Measurements from ENCODE around the gene CASD1.

CASD1 gene

DNA sequence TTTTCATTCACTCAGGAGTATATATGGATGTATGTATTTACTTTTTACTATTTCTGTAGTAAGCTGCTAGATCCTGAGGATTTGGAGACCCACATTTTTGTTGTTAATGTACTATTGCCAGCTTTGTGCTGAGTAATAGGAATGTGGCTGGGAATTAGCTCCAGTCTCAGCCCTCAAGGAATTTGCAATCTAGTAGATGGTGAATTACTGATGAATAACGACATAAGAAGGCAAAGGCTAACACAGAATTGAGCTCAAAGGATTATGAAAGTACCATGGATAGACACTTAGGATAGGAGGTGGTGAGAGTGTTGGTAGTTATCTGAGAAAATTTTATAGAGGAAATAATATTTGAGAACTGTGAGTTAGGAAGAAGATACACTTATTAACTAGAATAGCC lies 19.9 kb downstream of the CASD1 start:
- H3K9me3 Mint-ChIP-seq, result no peaks in the 10 kb centered on the region
- H3K4me3 Mint-ChIP-seq, result no peak overlapping the region
- H3K4me1 Mint-ChIP-seq (ENCODE audit: low read depth in 2 of 2), result no peaks in the 10 kb centered on the region
- ATAC-seq (replicated peaks), result no peak
- no peak for DNase-seq
- peaks cover 28% of the 10 kb centered on the region for H3K36me3 Mint-ChIP-seq (ENCODE audit: insufficient read depth)
- no peak overlapping the region for H3K27ac Mint-ChIP-seq
- no peaks in the 10 kb centered on the region for H3K27me3 Mint-ChIP-seq

DNA sequence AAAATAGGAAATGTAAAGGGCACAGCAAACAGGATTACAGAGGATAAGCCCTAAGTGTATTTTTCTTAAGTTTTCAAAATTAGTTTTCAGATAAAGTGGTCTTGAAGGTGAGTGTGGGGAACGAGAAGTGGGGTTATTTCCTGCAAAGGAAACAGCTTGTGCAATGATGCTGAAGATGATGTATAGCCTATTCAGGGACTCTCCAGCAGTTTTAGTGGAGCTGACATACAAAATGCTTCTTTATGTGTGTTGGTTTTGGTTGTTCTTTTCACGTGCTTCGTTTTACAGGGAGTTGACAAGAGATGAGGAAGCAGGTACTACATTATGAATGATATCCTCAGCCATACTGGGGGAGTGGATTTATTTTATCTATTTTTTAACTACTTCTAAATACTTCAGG lies 20.5 kb downstream of the CASD1 start:
- H3K9me3 Mint-ChIP-seq, result no peaks in the 10 kb centered on the region
- peaks cover 34% of the 10 kb centered on the region for H3K36me3 Mint-ChIP-seq (ENCODE audit: insufficient read depth)
- H3K27ac Mint-ChIP-seq, result no peak overlapping the region
- no peak for ATAC-seq (replicated peaks)
- no peaks in the 10 kb centered on the region for H3K27me3 Mint-ChIP-seq
- no peak overlapping the region for H3K4me3 Mint-ChIP-seq
- H3K4me1 Mint-ChIP-seq (ENCODE audit: low read depth in 2 of 2), result no peaks in the 10 kb centered on the region
- no peak for DNase-seq

DNA sequence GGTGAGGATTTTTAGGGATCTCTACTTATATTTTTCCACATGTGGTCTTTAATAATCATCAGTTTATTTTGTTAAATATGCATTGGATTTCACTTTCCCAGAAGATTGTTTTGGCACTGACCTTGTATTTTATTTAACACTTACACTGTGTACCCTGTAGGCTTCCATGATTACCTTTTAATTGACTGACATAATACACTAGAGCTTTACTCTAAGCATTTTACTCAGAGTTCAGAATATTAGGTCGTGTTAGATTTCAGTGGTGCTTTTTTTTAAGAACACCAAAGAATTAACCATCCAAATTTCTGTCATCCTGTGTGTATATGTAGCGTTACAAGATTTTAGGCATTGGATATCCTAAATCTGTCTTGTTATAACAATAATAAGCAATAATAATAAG lies 23.1 kb downstream of the CASD1 start:
- Mint-ChIP-seq H3K27ac (no peak overlapping the region), H3K27me3 (no peaks in the 10 kb centered on the region), H3K9me3 (no peaks in the 10 kb centered on the region), H3K36me3 (ENCODE audit: insufficient read depth) (peaks cover 50% of the 10 kb centered on the region), H3K4me3 (no peak overlapping the region), H3K4me1 (ENCODE audit: low read depth in 2 of 2) (no peaks in the 10 kb centered on the region)
- DNase-seq (no peak), ATAC-seq (replicated peaks) (no peak)

DNA sequence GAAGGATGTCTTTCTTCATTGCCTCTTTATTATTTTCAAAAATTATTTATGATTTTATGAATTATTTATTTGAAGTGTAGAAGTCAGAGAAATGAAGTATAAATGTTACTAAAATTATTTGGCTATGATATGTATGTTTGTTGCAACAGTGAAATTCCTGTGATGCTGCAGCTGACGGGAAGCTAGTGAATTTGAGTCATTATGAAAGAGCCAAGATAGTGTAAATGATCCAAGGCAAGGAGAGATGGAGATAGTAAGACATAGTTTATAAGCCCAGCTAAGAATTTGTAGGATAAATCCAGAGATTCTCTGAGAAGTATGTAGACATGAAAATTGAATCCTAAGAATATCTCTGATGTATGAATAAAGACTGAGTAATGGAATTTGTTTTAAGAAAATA lies 30.8 kb downstream of the CASD1 start:
- Mint-ChIP-seq H3K27me3 (no peaks in the 10 kb centered on the region), H3K9me3 (no peaks in the 10 kb centered on the region), H3K36me3 (ENCODE audit: insufficient read depth) (peaks cover 42% of the 10 kb centered on the region), H3K4me1 (ENCODE audit: low read depth in 2 of 2) (no peaks in the 10 kb centered on the region), H3K27ac (no peak overlapping the region), H3K4me3 (no peak overlapping the region)
- no peak for ATAC-seq (replicated peaks)
- no peak for DNase-seq

DNA sequence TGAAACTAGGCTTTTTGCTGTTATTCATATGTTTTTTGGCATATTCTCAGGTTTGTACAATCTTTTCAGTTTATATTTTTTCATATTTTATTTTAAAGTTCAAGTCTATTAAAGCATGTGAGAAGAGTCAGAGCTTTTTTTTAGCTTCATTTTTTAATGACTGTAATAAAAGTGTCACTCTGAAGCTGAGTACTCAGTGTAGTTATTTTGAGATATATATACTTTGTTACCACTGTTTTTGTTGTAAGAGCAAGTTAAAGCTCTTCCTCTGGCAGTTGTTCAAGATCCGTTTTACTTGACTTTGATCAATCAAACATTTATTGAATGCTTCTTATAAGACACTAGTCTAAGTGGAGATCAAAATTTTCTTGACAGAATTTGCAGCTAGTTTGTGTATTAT lies 37.5 kb downstream of the CASD1 start:
- Mint-ChIP-seq H3K4me3 (no peak overlapping the region), H3K27ac (no peak overlapping the region), H3K27me3 (no peaks in the 10 kb centered on the region), H3K9me3 (no peaks in the 10 kb centered on the region), H3K36me3 (ENCODE audit: insufficient read depth) (peaks cover 25% of the 10 kb centered on the region), H3K4me1 (ENCODE audit: low read depth in 2 of 2) (no peaks in the 10 kb centered on the region)
- ATAC-seq (replicated peaks), result no peak
- no peak for DNase-seq

DNA sequence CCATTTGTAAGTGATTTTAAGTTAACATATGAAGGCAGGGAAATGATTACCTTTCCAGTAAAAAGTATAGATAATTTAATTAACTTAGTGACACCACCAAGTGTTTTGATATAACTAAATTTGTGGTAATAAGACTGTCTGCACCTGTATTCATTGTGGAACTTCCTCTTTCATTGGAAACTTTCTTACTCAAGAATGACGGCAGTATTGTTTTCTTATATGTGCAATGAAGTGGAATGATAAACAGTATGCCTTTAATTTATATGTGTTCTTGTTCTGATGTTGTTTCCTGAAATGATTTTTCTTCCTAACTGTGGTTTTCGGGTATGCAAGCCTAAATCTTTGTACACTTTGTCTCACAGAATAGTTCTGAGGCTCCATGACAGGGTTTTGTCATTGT lies 46.4 kb downstream of the CASD1 start:
- no peak for DNase-seq
- Mint-ChIP-seq H3K36me3 (ENCODE audit: insufficient read depth) (peaks cover 19% of the 10 kb centered on the region), H3K27ac (no peak overlapping the region), H3K4me1 (ENCODE audit: low read depth in 2 of 2) (no peaks in the 10 kb centered on the region), H3K27me3 (no peaks in the 10 kb centered on the region), H3K4me3 (no peak overlapping the region), H3K9me3 (no peaks in the 10 kb centered on the region)
- no peak for ATAC-seq (replicated peaks)

DNA sequence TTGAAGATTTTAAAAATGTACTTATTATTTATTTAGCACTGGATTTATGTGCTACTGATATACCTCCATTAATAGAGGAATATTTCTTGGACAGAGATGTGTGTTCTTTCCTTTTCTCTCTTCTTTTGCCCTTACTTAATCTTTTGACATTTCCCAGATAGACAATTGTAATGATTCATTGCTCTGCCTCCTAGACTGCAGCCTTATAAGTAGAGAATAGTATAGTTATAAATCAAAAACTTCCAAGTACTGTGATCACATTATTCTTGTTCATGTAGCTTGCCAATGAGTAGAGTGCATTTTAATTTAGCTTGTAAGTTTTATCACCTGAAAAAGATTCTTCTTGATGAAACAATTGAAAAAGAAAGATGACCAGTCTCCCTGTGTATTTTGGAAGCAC lies 47.6 kb downstream of the CASD1 start:
- ATAC-seq (replicated peaks) (no peak), DNase-seq (no peak)
- no peaks in the 10 kb centered on the region for H3K9me3 Mint-ChIP-seq
- peak overlapping the region in 1 of 2 donors; percentile 35 for H3K27ac Mint-ChIP-seq
- H3K36me3 Mint-ChIP-seq (ENCODE audit: insufficient read depth), result peaks cover 17% of the 10 kb centered on the region
- no peaks in the 10 kb centered on the region for H3K4me1 Mint-ChIP-seq (ENCODE audit: low read depth in 2 of 2)
- no peaks in the 10 kb centered on the region for H3K27me3 Mint-ChIP-seq
- no peak overlapping the region for H3K4me3 Mint-ChIP-seq

DNA sequence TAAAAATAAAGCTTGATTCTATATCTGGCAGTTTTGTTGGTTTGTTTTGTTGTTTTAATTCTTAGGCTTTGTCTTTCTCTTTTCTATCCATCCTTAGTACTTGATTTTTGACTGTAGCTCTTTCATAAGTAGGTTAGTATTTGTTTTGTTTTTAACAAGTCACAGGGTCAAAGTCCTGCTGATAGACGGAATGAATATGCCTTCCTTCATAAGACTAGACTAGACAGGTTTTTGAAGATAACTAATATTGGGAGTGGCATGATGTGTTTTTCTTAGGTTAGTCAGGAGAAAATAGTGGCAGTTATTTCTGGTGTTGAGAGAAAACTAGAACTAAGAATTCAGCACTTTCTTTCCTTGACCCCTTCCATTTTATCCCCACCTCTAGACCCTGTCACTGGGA lies 50.4 kb downstream of the CASD1 start:
- H3K27me3 Mint-ChIP-seq, result no peaks in the 10 kb centered on the region
- peaks cover 5% of the 10 kb centered on the region for H3K36me3 Mint-ChIP-seq (ENCODE audit: insufficient read depth)
- no peaks in the 10 kb centered on the region for H3K9me3 Mint-ChIP-seq
- ATAC-seq (replicated peaks), result no peak
- H3K4me3 Mint-ChIP-seq, result no peak overlapping the region
- H3K4me1 Mint-ChIP-seq (ENCODE audit: low read depth in 2 of 2), result no peaks in the 10 kb centered on the region
- no peak for DNase-seq
- H3K27ac Mint-ChIP-seq, result no peak overlapping the region

DNA sequence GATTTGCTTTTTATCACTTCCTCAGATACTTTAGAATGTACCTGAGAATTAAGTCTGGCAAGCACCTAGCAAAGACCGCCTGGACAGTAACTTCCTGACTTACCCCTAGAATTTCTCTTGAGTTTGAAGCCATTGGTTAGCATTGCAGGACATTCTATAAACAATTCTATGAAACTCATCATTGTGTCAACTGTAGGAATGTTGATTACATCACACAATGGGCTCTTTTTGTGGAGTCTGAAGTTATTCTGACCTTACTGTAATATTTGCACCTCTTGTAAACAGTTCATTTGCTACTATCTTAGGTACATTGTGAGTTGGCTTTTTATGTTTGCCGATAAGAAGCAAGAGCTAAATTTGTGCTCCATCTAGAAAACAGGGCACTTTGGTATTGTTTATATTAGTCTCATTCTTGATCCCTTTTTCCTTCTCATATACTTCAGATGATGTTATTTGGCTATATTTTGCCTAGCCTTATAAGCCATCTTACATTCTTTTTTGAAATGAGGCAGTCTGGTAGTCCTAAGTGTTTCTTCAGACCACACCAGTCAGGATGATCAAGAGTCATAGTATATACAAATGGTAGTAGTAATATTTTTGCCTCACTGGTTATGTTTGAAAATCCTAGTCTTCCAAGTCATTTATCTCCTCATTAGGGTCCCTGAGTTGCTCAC lies 52.4 kb downstream of the CASD1 start:
- no peak for DNase-seq
- Mint-ChIP-seq H3K27me3 (no peaks in the 10 kb centered on the region), H3K27ac (no peak overlapping the region), H3K4me3 (no peak overlapping the region), H3K9me3 (no peaks in the 10 kb centered on the region), H3K4me1 (ENCODE audit: low read depth in 2 of 2) (no peaks in the 10 kb centered on the region), H3K36me3 (ENCODE audit: insufficient read depth) (no peaks in the 10 kb centered on the region)
- no peak for ATAC-seq (replicated peaks)

DNA sequence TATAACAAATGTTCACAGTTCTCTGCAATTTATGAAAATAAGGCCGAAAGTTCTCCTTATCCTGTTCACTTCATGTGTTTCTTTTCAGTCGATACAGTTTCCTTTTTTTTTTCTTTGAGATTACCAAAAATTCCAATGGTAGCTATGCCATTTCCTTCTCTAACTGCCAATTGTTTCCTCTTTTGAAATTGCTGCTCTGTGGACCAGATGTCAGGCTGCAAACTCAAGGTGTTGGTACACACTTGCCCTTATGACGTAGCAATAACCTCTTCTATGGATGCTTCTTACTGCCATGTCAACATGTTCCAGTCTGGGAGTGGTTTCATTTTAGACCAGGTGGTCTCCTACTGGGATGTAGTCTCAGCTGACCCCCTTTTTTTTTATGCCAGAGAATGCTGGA lies 52.9 kb downstream of the CASD1 start:
- DNase-seq (no peak), ATAC-seq (replicated peaks) (no peak)
- H3K4me3 Mint-ChIP-seq, result no peak overlapping the region
- no peaks in the 10 kb centered on the region for H3K27me3 Mint-ChIP-seq
- H3K36me3 Mint-ChIP-seq (ENCODE audit: insufficient read depth), result no peaks in the 10 kb centered on the region
- H3K9me3 Mint-ChIP-seq, result no peaks in the 10 kb centered on the region
- no peak overlapping the region for H3K27ac Mint-ChIP-seq
- no peaks in the 10 kb centered on the region for H3K4me1 Mint-ChIP-seq (ENCODE audit: low read depth in 2 of 2)

DNA sequence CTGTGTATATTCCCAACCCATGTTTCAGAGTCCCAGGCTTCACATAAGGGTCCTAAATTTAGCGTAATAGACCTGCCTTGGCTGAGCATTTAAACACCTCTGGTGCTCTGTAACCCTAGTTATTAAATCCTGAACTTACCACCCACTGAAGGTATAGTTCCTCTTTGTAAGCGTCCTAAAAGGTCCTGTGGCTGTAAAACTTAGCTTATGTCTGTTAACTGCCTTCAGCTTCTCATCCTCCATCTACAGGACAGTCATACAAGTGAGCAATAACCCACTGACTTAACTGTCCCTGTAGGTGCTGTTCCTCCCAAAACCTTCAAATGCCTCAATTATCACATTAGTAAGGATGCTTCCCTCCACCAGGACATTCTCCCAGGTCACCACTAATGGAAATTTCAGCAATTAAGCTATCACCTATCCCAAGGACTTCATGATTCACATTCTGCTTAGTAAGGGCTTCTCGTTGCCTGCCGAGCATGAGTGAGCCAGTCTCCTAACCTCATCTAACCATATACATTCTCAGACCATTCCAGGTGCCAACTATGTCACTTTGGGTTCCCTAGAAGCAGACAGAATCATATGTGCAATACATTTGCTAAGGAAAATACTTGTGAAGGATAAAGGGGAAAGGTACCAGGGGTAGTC lies 55.8 kb downstream of the CASD1 start:
- no peak overlapping the region for H3K4me3 Mint-ChIP-seq
- no peaks in the 10 kb centered on the region for H3K4me1 Mint-ChIP-seq (ENCODE audit: low read depth in 2 of 2)
- H3K36me3 Mint-ChIP-seq (ENCODE audit: insufficient read depth), result no peaks in the 10 kb centered on the region
- DNase-seq (no peak), ATAC-seq (replicated peaks) (no peak)
- H3K27me3 Mint-ChIP-seq, result no peaks in the 10 kb centered on the region
- H3K27ac Mint-ChIP-seq, result no peak overlapping the region
- H3K9me3 Mint-ChIP-seq, result no peaks in the 10 kb centered on the region

DNA sequence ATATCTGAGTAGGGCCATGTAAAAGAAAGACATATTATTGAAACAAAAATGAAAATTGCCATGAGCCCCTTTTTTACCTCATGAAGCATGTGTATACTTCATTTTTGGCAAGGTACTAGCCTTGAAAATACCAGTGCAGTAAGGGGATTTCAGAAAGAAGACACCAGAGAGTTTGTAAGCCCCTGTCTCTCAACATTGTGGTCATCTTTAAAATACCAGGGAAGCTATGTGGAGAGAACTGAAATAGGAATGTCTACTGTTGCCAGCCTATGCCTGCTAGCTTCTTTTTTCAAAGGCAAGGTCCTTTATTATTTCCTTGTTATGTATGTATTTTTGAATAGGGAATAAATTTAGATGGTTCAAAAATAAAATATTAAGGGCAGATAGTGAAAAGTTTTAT lies 57.8 kb downstream of the CASD1 start:
- no peaks in the 10 kb centered on the region for H3K27me3 Mint-ChIP-seq
- H3K9me3 Mint-ChIP-seq, result no peaks in the 10 kb centered on the region
- no peak for ATAC-seq (replicated peaks)
- no peak overlapping the region for H3K4me3 Mint-ChIP-seq
- H3K4me1 Mint-ChIP-seq (ENCODE audit: low read depth in 2 of 2), result no peaks in the 10 kb centered on the region
- DNase-seq, result no peak
- H3K36me3 Mint-ChIP-seq (ENCODE audit: insufficient read depth), result peaks cover 2% of the 10 kb centered on the region
- H3K27ac Mint-ChIP-seq, result no peak overlapping the region

DNA sequence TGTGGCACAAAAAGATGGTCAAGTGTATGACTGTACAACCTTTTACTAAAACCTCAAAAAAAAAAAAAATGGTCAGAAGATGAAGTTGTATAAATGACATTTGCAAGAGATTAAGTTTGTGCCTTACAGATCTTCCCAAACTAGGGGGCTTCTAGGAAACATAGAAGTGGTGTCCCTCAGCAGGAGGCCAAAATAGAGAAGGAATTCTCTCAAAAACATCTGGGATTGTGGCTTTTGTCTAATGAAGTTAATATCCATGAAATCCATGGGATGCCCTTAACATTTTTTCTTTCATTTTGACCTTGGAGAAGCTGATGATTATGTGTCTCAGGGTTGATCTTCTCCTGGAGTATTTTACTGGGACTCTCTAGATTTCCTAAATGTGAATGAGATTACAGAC lies 62.2 kb downstream of the CASD1 start:
- Mint-ChIP-seq H3K27me3 (no peaks in the 10 kb centered on the region), H3K9me3 (peaks cover 5 to 8% of the 10 kb centered on the region in 2 donors), H3K36me3 (ENCODE audit: insufficient read depth) (peaks cover 7% of the 10 kb centered on the region), H3K4me3 (no peak overlapping the region), H3K27ac (no peak overlapping the region), H3K4me1 (ENCODE audit: low read depth in 2 of 2) (no peaks in the 10 kb centered on the region)
- no peak for ATAC-seq (replicated peaks)
- no peak for DNase-seq

DNA sequence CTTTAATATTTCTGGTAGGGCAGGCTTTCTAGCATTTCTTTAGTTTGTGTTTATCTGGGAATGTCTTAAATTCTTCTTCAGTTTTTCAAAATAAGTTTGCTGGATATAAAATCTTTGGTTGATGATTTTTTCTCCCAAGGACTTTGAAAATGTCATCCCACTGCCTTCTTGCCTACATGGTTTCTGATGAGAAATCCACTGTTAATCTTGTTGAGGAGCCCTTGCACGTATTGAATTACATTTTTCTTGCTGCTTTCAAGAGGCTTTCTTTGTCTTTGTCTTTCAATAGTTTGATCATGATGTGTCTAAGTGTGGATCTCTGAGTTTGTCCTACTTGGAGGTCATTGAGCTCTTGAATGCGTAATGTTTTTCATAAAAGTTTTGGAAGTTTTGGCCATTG lies 66.0 kb downstream of the CASD1 start:
- ATAC-seq (replicated peaks) (no peak), DNase-seq (no peak)
- no peak overlapping the region for H3K4me3 Mint-ChIP-seq
- no peak overlapping the region for H3K27ac Mint-ChIP-seq
- peaks cover 7% of the 10 kb centered on the region for H3K36me3 Mint-ChIP-seq (ENCODE audit: insufficient read depth)
- H3K4me1 Mint-ChIP-seq (ENCODE audit: low read depth in 2 of 2), result no peaks in the 10 kb centered on the region
- H3K27me3 Mint-ChIP-seq, result no peaks in the 10 kb centered on the region
- H3K9me3 Mint-ChIP-seq, result peaks cover 5 to 8% of the 10 kb centered on the region in 2 donors

Data from effector memory CD8-positive, alpha-beta T cell (primary cell).